Astrocyte (in vitro differentiated cells and primary cell): ENCODE results near the gene ANKRD42.

Experiments
- EZH2 ChIP-seq: IDR thresholded peaks from 2 replicates; pipeline ENCODE4 v1.6.1; 2012; ENCODE audit warnings: mild to moderate bottlenecking, low read length, inconsistent platforms; ENCODE audit not compliant: insufficient read depth
- TF ChIP-seq, protein P1 (sequence below): IDR thresholded peaks from 2 replicates; pipeline ENCODE4 v1.5.1; 2011; ENCODE audit warnings: low read depth, mild to moderate bottlenecking, inconsistent platforms, low read length, moderate library complexity; ENCODE audit not compliant: insufficient read depth

DNA sequence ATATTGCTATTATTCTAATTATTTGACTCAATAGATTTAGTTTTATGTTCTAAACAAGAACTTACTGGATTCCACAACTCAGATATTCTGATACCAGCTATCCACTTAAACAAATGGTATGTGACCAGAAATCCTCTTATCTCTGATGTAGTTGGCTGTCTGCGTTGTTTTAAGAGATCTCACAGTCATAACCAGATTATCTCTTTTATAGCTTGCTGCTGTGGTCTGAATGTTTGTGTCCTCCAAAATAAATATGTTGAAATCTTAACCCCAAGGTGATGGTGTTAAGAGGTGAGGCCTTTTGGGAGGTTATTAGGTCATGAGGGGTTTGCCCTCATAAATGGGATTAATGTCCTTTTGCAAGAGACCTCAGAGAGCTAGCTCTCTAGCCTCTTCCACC, 12.7 kb downstream of the ANKRD42 start:
- TF ChIP-seq EZH2: no peak
- TF ChIP-seq, protein P1, sequence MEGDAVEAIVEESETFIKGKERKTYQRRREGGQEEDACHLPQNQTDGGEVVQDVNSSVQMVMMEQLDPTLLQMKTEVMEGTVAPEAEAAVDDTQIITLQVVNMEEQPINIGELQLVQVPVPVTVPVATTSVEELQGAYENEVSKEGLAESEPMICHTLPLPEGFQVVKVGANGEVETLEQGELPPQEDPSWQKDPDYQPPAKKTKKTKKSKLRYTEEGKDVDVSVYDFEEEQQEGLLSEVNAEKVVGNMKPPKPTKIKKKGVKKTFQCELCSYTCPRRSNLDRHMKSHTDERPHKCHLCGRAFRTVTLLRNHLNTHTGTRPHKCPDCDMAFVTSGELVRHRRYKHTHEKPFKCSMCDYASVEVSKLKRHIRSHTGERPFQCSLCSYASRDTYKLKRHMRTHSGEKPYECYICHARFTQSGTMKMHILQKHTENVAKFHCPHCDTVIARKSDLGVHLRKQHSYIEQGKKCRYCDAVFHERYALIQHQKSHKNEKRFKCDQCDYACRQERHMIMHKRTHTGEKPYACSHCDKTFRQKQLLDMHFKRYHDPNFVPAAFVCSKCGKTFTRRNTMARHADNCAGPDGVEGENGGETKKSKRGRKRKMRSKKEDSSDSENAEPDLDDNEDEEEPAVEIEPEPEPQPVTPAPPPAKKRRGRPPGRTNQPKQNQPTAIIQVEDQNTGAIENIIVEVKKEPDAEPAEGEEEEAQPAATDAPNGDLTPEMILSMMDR: no peak
